CD4-positive, alpha-beta T cell treated with Interferon gamma for 1 hour (primary cell): ENCODE data around the gene RDH5.
"Not testable (repeated sequence)": the region's sequence is repeated elsewhere in the genome, so short reads cannot be mapped to it uniquely, and the experiment has no call there.

Experiments used
- DNase-seq: peaks from one replicate; pipeline ENCODE4 v3.0.0-alpha.2; 2020

RDH5 gene

DNA sequence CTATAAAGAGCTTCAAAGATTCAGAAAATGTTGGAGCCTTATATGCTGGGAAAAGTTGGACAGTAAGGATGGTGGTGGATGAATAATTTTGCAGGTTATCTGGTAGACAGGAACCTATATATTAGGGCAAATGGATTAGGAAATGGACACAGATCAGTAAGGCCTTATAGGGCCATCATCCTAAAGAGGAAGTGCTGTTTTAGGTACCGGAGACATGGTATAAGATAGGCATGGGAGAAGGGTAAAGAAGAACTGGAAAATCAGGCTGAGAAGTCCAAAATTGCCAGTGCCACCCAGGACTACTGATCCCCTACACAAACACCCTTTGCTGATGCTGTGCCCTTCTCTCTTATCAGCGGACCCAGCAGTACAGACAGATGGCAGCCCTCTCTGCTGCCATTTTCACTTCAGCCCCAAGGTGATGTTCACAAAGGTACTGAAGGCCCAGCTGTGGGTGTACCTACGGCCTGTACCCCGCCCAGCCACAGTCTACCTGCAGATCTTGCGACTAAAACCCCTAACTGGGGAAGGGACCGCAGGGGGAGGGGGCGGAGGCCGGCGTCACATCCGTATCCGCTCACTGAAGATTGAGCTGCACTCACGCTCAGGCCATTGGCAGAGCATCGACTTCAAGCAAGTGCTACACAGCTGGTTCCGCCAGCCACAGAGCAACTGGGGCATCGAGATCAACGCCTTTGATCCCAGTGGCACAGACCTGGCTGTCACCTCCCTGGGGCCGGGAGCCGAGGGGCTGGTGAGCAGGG, 28.2 kb downstream of the RDH5 start:
- no peak for DNase-seq

DNA sequence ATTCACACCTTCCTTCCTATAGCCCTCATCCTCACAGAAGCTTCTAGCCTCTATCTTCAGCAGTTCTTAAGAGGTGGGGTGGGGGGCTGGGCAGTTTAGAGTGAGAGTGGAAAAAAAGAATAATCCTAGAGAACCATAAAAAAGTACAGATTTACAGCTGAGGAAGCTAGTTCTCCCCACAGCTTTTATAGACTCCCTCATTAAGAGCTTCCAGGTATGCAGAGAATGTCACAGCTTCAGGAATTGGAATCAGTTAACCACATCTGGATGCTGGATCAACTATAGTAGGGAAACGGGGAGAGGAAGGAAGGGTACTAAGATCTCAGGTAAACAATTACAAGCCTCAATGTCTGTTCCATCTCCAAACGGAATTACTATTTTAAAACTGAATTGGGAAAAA, 35.1 kb downstream of the RDH5 start:
- no peak for DNase-seq

DNA sequence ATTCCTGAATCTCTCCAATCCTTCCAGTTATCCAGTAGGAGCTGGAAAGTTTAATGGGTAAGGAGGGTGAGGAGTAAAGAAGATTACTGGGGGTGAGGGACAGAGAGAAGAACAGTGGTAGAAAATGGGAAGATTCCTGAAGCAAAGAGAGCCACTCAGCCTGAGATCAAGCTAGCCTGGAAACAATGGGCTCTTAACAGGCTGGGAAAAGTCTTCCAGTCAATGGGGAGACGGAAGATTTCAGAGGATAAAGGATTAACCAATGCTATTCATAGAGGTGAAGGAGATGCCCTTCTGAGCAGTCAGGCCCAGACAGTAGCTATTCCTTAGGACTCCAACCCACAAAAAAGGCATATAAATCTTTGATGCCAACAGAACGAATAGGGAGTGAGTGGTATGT, 37.5 kb downstream of the RDH5 start:
- no peak for DNase-seq

DNA sequence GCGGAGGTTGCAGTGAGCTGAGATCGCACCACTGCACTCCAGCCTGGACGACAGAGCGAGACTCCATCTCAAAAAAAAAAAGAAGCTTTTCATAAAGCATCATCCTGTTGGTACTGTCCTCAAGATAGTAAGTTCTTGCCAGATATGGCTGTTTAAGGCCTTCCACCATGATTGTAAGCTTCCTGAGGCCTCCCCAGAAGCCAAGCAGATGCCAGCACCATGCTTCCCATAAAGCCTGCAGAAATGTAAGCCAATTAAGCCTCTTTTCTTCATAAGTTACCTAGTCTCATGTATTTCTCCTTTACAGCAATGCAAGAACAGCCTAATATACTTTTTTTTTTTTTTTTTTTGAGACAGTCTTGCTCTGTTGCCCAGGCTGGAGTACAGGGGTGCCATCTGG, 38.4 kb downstream of the RDH5 start:
- DNase-seq = not testable (repeated sequence)

DNA sequence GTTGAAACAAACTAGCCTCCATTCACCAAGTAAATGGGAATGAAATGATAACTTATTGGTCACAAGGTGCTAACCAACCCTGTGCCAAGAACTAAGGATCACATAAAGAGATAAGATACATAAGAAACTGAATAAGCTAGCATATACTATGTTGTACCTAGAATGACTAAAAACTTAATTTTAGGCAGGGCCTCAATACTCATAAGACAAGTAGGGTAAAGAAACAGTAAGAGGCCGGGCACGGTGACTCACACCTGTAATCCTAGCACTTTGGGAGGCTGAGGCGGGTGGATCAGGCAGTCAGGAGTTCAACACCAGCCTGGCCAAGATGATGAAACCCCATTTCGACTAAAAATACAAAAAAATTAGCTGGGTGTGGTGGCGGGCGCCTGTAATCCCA, 40.5 kb downstream of the RDH5 start:
- no peak for DNase-seq

DNA sequence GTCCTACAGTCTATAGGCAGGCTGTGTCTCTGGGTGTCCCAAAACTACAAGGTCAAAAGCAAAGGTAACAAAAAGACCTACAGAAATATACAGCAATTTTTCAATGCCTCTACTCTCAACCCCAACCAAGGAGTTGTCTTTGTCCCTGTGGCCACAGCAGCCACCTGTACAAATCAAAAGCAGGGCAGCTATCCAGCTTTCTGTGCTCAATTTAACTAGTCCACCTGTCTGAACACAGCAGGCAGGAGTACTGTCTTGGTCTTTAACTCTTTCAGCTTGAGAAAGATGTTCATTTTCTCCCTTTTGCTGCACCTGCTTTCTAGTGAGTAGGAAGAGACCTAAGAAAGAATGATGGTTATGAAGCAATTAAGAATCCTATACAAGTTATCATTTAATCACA, 42.5 kb downstream of the RDH5 start:
- DNase-seq = no peak

DNA sequence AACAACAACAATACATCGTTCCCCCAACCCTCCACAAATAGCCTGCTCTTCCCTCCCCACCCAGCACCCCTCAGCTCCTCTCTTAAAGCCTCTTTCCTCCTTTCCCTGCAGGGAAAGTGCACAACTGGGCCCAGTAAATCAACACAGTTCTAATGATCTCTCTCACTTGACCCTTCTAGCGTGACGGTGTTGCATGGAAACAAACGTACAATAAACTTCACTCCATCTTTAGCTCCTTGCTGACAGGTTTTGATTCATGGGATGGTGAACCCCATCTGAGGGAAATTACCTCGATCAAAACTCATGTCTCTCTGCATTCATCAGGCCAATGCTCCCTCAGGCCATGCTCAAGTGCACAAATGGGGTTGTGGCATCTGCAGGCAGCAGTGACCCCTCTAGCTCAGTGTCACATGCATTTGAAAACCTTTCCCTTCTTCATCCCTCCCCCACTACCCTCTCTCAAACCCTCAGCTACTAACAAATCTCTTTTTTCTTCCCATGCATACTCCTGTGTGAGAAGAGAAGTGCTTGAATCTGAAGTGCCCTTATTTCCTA, 45.6 kb downstream of the RDH5 start:
- DNase-seq = no peak

DNA sequence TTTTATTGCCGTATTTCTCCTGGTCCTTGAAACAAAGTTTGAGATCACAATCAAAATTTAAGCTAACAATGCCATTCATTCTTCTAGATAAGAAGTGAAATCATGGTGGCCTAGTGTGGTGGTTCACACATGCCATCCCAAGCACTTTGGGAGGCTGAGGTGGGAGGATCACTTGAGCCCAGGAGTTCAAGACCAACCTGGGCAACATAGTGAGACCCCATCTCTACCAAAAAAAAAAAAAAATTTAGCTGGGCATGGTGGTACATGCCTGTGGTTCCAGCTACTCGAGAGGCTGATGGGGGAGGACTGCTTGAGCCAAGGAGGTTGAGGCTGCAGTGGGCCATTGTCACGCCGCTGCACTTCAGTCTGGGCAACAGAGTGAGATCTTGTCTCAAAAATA, 47.0 kb downstream of the RDH5 start:
- no peak for DNase-seq

DNA sequence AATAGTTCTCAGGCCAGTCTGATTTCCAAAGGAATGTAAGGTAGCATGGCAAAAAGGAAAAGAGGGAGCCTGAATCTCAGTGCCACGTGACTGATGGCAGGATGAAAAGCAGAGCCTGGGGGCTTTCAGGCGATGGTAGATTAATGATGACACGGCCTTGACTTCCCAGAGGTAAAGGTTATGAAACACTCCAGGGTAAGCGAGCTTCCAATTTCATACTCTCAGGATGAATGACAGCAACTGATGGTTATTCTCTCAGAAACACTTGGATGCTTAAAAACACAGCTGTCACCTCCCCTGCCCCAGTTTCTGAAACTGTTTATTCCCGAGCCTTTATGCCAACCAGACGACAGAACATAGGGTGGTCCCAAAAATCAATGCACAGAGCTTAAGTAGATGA, 51.5 kb downstream of the RDH5 start:
- no peak for DNase-seq
